Skeletal muscle satellite cell (primary cell): Measurements from ENCODE around the gene ABCB7. TPM values are rescaled to one million over a fixed set of nuclear protein-coding genes. Genes with fewer than 3 reads are reported as not detected.
"Not testable (repeated sequence)": the region's sequence is repeated elsewhere in the genome, so short reads cannot be mapped to it uniquely, and the experiment has no call there.

Experiments
- H3K27me3 ChIP-seq: 2 replicates; pipeline ENCODE4 v1.7.0; 2013; ENCODE audit warnings: low read length; ENCODE audit not compliant: control insufficient read depth, insufficient read depth
- H3K36me3 ChIP-seq: 2 replicates; pipeline ENCODE4 v1.7.0; 2013; ENCODE audit warnings: mild to moderate bottlenecking, control low read depth, low read length; ENCODE audit not compliant: insufficient read depth
- H3K4me1 ChIP-seq: 2 replicates; pipeline ENCODE4 v1.7.0; 2013; ENCODE audit warnings: low read length; ENCODE audit not compliant: control insufficient read depth, insufficient read depth
- H3K4me2 ChIP-seq: 2 replicates; pipeline ENCODE4 v1.7.0; 2013; ENCODE audit warnings: mild to moderate bottlenecking, low read length
- H3K4me3 ChIP-seq: 2 replicates; pipeline ENCODE4 v1.7.0; 2013; ENCODE audit warnings: low read length
- H3K9ac ChIP-seq: 2 replicates; pipeline ENCODE4 v1.7.0; 2013; ENCODE audit warnings: mild to moderate bottlenecking, low read depth, low read length, moderate library complexity
- H3K9me3 ChIP-seq: replicated peaks from 2 replicates; pipeline ENCODE4 v1.7.0; 2013; ENCODE audit warnings: mild to moderate bottlenecking, control low read depth, low read length
- total RNA-seq: library from RNA; depleted of rRNA; stranded (reverse); fragments of >200 nt; gene quantifications from 2 replicates; pipeline ENCODE4 v1.2.3, GENCODE V29; 2012; rRNA removed

The ABCB7 gene
- 11.4 and 11.9 TPM in 2 replicates for total RNA-seq

GRCh38 chrX:75155827-75156525, at the start of gene ABCB7:
TSS of gene ABCB7 (minus strand) at chrX:75156283. CDS start at chrX:75156272, 11 bp downstream.
- Histone ChIP-seq H3K27me3 (no peaks in the 10 kb centered on the region), H3K4me2 (peak within 1 kb of the TSS; percentile 77), H3K4me3 (peak within 1 kb of the TSS; percentile 79), H3K36me3 (no peaks in the 10 kb centered on the region), H3K9me3 (no peaks in the 10 kb centered on the region), H3K4me1 (no peaks in the 10 kb centered on the region), H3K9ac (peak within 1 kb of the TSS; percentile 86)

- not testable (repeated sequence) for H3K36me3 ChIP-seq, H3K4me2 ChIP-seq
Measured at GRCh38 chrX:75188415-75189206, 32.5 kb upstream of the ABCB7 start.

DNA sequence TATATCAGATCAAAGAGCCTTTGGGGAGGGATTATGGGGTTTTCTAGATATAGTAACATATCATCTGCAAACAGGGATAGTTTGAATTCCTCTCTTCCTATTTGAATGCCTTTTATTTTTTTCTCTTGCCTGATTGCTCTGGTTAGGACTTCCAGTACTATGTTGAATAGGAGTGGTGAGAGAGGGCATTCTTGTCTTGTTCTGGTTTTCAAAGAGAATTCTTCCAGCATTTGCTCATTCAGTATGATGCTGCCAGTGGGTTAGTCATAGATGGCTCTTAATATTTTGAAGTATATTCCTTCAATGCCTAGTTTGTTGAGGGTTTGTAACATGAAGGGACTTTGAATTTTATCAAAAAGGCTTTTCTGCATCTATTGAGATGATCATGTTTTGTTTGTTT, 25.6 kb upstream of the ABCB7 start:
- Histone ChIP-seq H3K4me1 (no peaks in the 10 kb centered on the region), H3K4me3 (no peak overlapping the region), H3K4me2 (no peak overlapping the region), H3K9me3 (no peaks in the 10 kb centered on the region), H3K27me3 (no peaks in the 10 kb centered on the region), H3K9ac (no peak overlapping the region), H3K36me3 (no peaks in the 10 kb centered on the region)

More at GRCh38 chrX:75188415-75189206, 32.5 kb upstream of the ABCB7 start:
- H3K27me3 ChIP-seq, H3K9me3 ChIP-seq, H3K9ac ChIP-seq, H3K4me3 ChIP-seq, H3K4me1 ChIP-seq: not testable (repeated sequence)

DNA sequence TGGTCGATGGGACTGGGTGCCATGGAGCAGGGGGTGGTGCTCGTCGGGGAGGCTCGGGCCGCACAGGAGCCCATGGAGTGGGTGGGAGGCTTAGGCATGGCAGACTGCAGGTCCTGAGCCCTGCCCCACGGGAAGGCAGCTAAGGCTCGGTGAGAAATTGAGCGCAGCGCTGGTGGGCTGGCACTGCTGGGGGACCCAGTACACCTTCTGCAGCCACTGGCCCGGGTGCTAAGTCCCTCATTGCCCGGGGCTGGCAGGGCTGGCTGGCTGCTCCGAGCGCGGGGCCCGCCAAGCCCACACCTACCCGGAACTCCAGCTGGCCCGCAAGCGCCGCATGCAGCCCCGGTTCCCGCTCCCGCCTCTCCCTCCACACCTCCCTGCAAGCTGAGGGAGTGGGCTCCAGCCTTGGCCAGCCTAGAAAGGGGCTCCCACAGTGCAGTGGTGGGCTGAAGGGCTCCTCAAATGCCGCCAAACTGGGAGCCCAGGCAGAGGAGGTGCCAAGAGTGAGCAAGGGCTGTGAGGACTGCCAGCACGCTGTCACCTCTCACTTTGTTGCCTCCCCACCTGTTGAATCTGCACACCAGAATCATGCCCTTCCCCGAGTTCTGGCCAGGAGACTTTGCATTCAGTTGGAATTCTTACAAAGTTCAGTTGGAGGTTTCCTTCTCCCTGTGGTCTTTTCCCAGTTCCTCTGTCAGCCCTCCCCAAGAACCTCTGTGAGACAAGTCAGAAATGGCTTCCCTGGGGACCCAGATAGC, 23.6 kb upstream of the ABCB7 start:
- H3K4me3 ChIP-seq, H3K9ac ChIP-seq, H3K4me2 ChIP-seq, H3K4me1 ChIP-seq, H3K9me3 ChIP-seq, H3K27me3 ChIP-seq, H3K36me3 ChIP-seq: not testable (repeated sequence)

GRCh38 chrX:75172257-75172890, 16.3 kb upstream of the ABCB7 start:
- not testable (repeated sequence) for H3K4me1 ChIP-seq, H3K4me2 ChIP-seq, H3K4me3 ChIP-seq, H3K27me3 ChIP-seq, H3K36me3 ChIP-seq, H3K9me3 ChIP-seq, H3K9ac ChIP-seq

- no peak overlapping the region for H3K4me2 ChIP-seq
- no peak overlapping the region for H3K4me3 ChIP-seq
- H3K27me3 ChIP-seq: peaks cover 2% of the 10 kb centered on the region
- H3K9me3 ChIP-seq: no peaks in the 10 kb centered on the region
- no peaks in the 10 kb centered on the region for H3K36me3 ChIP-seq
- no peaks in the 10 kb centered on the region for H3K4me1 ChIP-seq
- H3K9ac ChIP-seq: no peak overlapping the region
Measured at GRCh38 chrX:75158054-75158453, 2.0 kb upstream of the ABCB7 start.

DNA sequence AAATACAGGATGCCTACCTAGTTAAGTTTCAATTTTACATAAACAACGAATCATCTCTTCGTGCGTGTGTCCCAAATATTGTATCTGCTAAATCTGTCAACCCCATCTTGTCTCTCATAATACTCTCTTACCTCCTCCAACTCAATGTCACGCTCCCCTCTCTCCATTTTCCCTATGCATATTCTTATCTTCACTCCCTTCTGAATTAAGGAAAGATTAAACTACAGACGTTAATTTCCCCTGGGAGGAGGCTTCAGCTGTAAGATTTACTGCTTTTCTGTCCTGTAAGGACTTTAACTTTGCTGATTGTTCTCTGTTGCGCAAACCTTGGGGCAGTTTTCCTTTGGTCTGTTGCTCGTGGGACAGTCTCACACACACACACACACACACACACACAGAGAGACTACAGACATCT, 455 bp upstream of the ABCB7 start:
- Histone ChIP-seq H3K9ac (peak overlapping the region; percentile 86), H3K27me3 (no peaks in the 10 kb centered on the region), H3K4me2 (peak overlapping the region; percentile 77), H3K36me3 (no peaks in the 10 kb centered on the region), H3K4me1 (no peaks in the 10 kb centered on the region), H3K9me3 (no peaks in the 10 kb centered on the region), H3K4me3 (peak overlapping the region; percentile 79)

- Histone ChIP-seq H3K4me3 (peak overlapping the region; percentile 79), H3K36me3 (no peaks in the 10 kb centered on the region), H3K9ac (peak overlapping the region; percentile 86), H3K4me2 (peak overlapping the region; percentile 77), H3K4me1 (no peaks in the 10 kb centered on the region), H3K27me3 (no peaks in the 10 kb centered on the region), H3K9me3 (no peaks in the 10 kb centered on the region)
Measured at GRCh38 chrX:75155447-75155826, 646 bp downstream of the ABCB7 start.

DNA sequence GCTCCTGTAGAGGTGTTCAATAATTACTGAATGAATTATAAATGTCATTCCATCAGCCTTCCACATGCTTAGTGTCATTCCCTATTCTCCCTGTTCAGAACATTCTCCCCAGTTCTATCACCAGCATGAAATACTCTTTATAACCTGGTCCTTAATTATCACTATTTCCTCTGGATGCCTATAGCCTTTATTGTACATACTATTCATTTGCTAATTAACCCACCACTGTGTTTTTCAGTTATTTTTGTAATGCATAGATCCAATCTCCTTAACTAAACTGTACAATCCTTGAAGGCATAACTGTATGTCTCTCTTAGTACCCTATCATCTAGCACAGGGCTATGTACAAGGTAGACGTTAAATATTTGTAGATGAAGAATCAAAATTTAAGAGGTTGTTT, 1.2 kb downstream of the ABCB7 start:
- Histone ChIP-seq H3K4me1 (no peaks in the 10 kb centered on the region), H3K4me3 (peak overlapping the region; percentile 79), H3K4me2 (peak overlapping the region; percentile 77), H3K27me3 (no peaks in the 10 kb centered on the region), H3K36me3 (no peaks in the 10 kb centered on the region), H3K9ac (peak overlapping the region; percentile 86), H3K9me3 (no peaks in the 10 kb centered on the region)

GRCh38 chrX:75151827-75152592, 4.1 kb downstream of the ABCB7 start:
- no peaks in the 10 kb centered on the region for H3K9me3 ChIP-seq

More at GRCh38 chrX:75151827-75152592, 4.1 kb downstream of the ABCB7 start:
- Histone ChIP-seq H3K4me3 (no peak overlapping the region), H3K4me1 (no peaks in the 10 kb centered on the region), H3K36me3 (no peaks in the 10 kb centered on the region), H3K9ac (no peak overlapping the region), H3K27me3 (no peaks in the 10 kb centered on the region), H3K4me2 (no peak overlapping the region)
